DOHH2 (cell line): Measurements from ENCODE around the gene WDR75.

ENCODE experiments used
- CTCF ChIP-seq: fragments of 200-600 bp; sonication (generic); IDR thresholded peaks from one replicate; pipeline ENCODE4 v1.5.1; 2014; ENCODE audit warnings: antibody characterized with exemption, mild to moderate bottlenecking, low read depth, low read length; ENCODE audit not compliant: poor library complexity, severe bottlenecking
- EZH2phosphoT487 ChIP-seq: fragments of 200-600 bp; sonication (generic); IDR thresholded peaks from 2 replicates; pipeline ENCODE4 v1.6.1; 2017; ENCODE audit warnings: borderline replicate concordance, mild to moderate bottlenecking, antibody characterized with exemption, low read length, moderate library complexity, mixed read lengths

DNA sequence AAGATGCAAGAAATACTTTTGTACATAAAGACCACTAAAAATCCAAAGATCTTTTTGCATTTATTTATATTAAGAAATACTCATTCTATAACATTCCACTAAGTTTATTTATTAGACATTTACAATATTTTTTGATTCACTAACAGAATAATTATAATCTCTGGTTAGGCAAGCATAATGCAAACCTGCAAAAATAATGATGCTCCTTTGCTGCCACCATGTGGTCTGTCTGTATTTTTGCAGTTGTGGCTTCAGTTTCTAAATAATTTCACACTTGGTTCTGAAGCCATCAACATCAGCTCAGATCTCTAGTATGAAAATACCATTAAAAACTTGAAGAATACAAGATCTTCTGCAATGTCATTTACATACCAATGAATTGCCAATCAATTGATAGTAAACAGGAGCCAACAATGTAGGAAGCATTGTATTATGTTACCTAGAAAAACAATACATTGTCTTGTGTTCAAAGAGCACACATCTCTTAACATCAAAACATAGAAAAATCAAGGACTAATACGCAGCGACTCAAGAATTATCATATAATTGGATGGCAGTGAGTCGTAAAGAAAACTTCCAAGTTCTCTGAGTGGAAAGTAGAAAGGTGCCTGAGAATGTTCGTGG lies 28.8 kb upstream of the WDR75 start:
- peak; percentile 69 for TF ChIP-seq CTCF
- TF ChIP-seq EZH2phosphoT487: no peak
